HUES6 (cell line): ENCODE results near the gene SPANXN4.

Source experiments
- H3K27ac ChIP-seq: 2 replicates; pipeline ENCODE4 v1.7.0; 2013; ENCODE audit warnings: low read depth, mild to moderate bottlenecking, low read length, inconsistent platforms
- H3K27me3 ChIP-seq: 2 replicates; pipeline ENCODE4 v1.6.1; 2013; ENCODE audit warnings: low read length; ENCODE audit not compliant: control insufficient read depth, insufficient read depth
- H3K36me3 ChIP-seq: 2 replicates; pipeline ENCODE4 v1.6.1; 2013; ENCODE audit warnings: low read length; ENCODE audit not compliant: control insufficient read depth, insufficient read depth
- H3K4me1 ChIP-seq: 2 replicates; pipeline ENCODE4 v1.6.1; 2013; ENCODE audit warnings: low read length; ENCODE audit not compliant: control insufficient read depth, insufficient read depth
- H3K4me3 ChIP-seq: 2 replicates; pipeline ENCODE4 v1.5.1; 2013; ENCODE audit warnings: low read depth, low read length
- H3K9ac ChIP-seq: one replicate; pipeline ENCODE4 v1.6.1; 2013; ENCODE audit warnings: mild to moderate bottlenecking, low read length
- H3K9me3 ChIP-seq: 2 replicates; pipeline ENCODE4 v1.6.1; 2013; ENCODE audit warnings: low read depth, low read length; ENCODE audit not compliant: control insufficient read depth, insufficient read depth

Gene SPANXN4, protein sequence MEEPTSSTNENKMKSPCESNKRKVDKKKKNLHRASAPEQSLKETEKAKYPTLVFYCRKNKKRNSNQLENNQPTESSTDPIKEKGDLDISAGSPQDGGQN

DNA sequence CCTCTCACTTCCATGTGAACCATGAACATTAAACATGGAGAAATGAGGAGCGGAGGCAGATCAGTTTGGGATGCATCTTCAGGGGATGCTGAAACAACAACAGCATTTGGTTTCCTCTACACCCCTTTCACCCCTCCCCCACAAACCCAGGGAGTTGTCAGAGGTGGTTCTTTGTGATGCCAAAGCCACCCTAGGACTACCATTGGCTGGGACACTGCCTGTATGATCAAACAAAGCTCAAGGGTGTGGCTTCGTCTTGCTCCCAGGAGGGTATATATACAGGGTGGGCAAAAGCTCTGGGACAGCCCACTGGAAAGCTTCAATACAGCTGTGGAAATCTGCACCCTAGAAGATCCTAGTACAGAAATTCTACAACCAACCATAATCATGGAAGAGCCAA is at the start of gene SPANXN4:
TSS of gene SPANXN4 (plus strand) at position 301 of the 400 bp plus-strand sequence. CDS start at position 388, 87 bp downstream.
- H3K4me1 ChIP-seq, result no peaks in the 10 kb centered on the region
- no peak within 1 kb of the TSS for H3K4me3 ChIP-seq
- H3K36me3 ChIP-seq, result no peaks in the 10 kb centered on the region
- no peaks in the 10 kb centered on the region for H3K9me3 ChIP-seq
- H3K27me3 ChIP-seq, result no peaks in the 10 kb centered on the region
- no peak within 1 kb of the TSS for H3K9ac ChIP-seq
- no peak within 1 kb of the TSS for H3K27ac ChIP-seq

DNA sequence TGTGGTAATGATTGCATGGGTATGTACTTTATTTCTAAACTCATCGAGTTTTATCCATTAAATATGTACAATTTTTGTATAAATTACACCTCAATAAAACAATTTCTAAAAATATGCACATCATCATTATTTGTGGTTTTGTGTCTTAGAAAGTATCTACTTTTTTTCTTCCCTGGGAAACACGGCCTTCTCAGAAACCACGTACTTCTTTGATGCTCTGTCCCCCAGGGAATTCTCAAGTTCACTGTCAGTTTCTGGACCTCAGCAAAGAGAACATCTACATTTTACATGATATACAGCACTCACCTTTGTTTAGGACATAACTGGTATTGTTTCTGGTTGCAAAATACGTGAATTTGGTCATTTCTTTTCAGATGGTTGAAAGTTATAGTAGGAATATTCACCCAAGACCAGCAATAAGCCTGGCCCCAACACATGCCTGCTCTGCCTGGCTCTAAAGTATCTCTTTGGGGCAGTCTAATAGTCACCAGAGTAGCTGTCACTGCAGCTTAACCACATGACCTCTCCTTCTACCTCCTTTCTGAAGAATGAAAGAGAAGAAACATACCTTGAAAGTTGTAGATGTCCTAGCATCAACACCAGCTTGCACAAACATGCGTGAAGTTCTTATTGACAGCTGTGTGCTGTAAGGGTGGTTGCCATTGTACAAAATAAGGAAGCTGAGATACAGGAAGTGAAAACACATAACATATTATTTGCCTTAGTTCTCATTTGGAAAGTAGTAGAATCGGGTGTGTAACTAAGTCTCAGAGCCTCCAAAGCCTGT is 48.4 kb upstream of the SPANXN4 start:
- Histone ChIP-seq H3K4me3 (no peak overlapping the region), H3K9me3 (no peaks in the 10 kb centered on the region), H3K4me1 (peaks cover 5% of the 10 kb centered on the region), H3K27me3 (no peaks in the 10 kb centered on the region), H3K36me3 (no peaks in the 10 kb centered on the region), H3K9ac (no peak overlapping the region), H3K27ac (no peak overlapping the region)

DNA sequence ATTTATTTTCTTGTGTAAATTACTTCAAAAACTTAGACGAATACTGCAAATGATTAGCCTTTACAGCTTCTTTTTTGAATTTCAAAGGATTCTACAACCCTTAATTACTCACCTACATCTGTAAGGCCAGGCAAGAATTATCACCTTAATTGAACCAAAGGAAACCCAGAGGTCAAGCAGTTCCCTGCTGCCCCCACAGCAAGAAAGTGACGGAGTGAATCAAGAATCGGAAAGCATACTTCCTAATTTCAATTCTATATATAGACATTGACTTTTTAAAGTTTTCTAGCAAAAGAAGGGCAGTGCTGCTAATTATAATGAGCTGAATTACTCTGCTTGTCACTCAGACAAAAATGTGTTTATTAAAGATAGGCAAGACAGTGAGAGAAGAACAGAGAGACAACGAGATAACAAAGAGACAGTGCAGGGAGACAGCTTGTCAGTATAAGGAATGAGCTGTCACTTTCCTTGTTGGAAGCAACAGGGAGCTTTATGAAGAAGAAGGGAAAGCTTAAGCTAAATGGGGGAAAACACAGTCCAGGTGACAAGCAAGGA is 47.5 kb upstream of the SPANXN4 start:
- peaks cover 5% of the 10 kb centered on the region for H3K4me1 ChIP-seq
- H3K27me3 ChIP-seq, result no peaks in the 10 kb centered on the region
- no peaks in the 10 kb centered on the region for H3K9me3 ChIP-seq
- H3K4me3 ChIP-seq, result no peak overlapping the region
- no peak overlapping the region for H3K9ac ChIP-seq
- H3K36me3 ChIP-seq, result no peaks in the 10 kb centered on the region
- no peak overlapping the region for H3K27ac ChIP-seq

DNA sequence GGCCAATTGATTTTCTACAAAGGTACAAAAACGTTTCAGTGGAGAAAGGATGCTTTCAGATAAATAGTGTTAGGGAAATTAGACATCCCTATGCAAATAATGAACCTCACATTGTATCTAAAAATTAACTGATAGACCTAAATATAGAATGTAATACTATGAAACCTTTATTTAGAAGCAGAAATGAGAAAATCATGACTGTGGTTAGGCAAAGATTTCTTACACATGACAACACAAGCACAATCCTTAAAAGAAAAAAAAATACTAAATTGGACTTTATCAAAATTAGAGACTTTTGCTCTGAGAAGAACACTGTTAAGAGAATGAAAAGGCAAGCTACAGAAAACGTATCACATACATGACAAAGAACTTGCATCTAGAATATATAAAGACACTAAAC is 43.0 kb upstream of the SPANXN4 start:
- Histone ChIP-seq H3K36me3 (no peaks in the 10 kb centered on the region), H3K9ac (no peak overlapping the region), H3K9me3 (no peaks in the 10 kb centered on the region), H3K4me1 (peaks cover 5% of the 10 kb centered on the region), H3K4me3 (no peak overlapping the region), H3K27ac (no peak overlapping the region), H3K27me3 (no peaks in the 10 kb centered on the region)

DNA sequence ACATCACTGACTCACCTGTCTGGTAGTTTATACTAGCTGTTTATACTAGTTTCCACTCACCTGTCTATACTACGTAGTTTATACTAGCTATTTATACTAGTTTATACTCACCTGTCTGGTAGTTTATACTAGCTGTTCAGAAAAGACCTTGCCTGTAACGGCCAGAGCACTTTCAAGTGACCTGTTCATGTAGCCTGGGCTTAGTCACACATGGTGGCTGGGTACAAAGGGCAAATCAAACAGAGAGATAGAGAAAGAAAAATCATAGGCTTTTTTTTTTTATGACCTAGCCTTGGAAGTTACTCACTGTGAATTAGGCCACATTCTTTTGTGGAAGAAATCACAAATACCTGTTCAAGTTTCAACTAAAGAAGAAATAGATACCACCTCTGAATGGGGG is 30.7 kb upstream of the SPANXN4 start:
- Histone ChIP-seq H3K4me3 (no peak overlapping the region), H3K9ac (no peak overlapping the region), H3K27ac (no peak overlapping the region), H3K36me3 (no peaks in the 10 kb centered on the region), H3K9me3 (peaks cover 3% of the 10 kb centered on the region), H3K4me1 (no peaks in the 10 kb centered on the region), H3K27me3 (no peaks in the 10 kb centered on the region)

DNA sequence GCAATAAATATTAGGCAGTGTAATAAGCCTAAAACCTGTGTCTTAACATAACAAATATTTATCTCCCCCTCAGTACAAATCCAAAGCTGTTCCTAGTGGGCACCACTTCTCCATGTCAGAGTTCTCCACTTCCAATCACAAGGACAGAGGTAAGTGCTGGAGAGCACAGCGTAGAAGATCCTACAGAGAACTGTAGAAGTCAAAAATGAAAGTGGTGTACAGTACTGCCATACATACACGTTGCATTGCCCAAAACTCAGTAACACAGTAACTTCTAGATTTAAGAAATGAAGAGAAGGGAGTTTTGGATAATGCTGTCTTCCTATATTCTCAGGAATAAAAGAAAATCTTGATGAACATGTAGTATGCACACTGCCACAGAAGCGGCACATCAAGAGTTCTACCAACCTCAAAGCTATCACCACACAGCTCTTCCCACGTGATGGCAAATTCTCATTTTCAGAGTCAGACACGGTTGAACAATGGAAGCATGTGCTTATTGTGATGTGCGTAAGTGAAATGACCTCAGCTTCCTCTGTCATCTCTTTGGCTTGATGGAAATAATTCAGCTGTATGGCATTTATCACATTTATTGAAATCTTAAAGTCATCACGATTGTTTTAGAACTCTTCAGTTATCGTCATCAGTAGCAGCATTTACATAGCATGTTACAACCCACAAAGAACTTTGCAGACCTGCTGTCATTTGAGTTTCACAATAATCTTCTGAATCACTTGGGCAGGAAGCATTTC is 27.1 kb upstream of the SPANXN4 start:
- Histone ChIP-seq H3K4me1 (no peaks in the 10 kb centered on the region), H3K36me3 (no peaks in the 10 kb centered on the region), H3K27ac (no peak overlapping the region), H3K9me3 (peaks cover 3% of the 10 kb centered on the region), H3K9ac (no peak overlapping the region), H3K4me3 (no peak overlapping the region), H3K27me3 (no peaks in the 10 kb centered on the region)

DNA sequence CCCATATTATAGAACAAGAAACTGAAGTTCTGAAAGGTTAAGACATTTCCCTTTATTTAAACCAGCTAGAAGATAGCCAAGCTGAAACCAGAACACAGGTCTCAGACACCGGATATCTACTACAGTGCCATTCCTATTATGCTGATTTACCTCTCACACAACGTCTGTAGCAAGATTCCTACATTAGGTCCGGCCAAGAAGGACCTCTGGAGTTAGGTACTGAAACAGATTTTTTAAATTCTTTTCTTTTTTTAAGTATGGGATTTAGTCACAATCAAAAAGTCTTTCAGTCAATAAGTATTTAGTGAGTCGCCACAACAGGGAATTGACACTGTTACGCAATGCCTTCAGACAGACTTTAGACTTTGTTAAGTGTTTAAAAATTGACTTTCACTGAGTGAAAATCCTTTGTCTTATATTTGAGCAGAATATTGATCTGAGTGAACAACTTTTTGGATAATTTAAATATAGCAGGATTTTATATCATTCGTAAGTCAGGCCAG is 26.5 kb upstream of the SPANXN4 start:
- H3K27me3 ChIP-seq, result no peaks in the 10 kb centered on the region
- H3K36me3 ChIP-seq, result no peaks in the 10 kb centered on the region
- H3K9ac ChIP-seq, result no peak overlapping the region
- H3K27ac ChIP-seq, result no peak overlapping the region
- peaks cover 3% of the 10 kb centered on the region for H3K9me3 ChIP-seq
- H3K4me3 ChIP-seq, result no peak overlapping the region
- no peaks in the 10 kb centered on the region for H3K4me1 ChIP-seq

DNA sequence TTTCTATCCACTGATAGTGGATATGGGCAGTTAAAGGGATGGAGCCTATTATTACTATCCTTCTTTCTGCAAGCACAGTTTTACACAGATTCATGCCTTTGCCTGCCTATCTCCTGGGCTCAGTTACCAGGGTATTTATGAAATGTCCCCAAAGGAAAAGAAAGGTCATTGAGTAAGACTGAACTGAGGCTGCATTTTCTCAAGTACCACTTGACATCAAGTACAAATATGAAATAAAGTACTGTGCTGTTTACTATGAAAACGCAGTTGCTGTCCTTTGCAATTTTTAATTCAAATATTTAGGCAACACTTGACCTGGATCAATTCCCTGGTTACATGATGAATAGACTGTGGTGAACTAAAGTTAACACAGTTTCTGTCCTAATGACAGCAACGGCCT is 23.5 kb upstream of the SPANXN4 start:
- no peaks in the 10 kb centered on the region for H3K4me1 ChIP-seq

DNA sequence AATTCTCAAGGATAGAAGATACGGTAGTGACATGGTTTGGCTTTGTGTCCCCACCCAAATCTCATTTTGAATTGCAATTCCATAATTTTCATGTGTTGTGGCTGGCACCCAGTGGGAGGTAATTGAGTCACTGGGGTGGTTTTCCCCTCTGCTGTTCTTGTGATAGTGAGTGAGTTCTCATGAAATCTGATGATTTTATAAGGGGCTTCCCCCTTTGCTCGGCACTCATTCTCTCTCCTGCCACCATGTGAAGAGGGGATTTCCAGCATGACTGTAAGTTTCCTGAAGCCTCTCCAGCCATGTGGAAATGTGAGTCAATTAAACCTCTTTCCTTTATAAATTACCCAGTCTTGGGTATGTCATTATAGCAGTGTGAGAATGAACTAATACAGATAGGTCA is 8.5 kb upstream of the SPANXN4 start:
- no peaks in the 10 kb centered on the region for H3K36me3 ChIP-seq
- no peak overlapping the region for H3K27ac ChIP-seq
- H3K27me3 ChIP-seq, result no peaks in the 10 kb centered on the region
- H3K4me1 ChIP-seq, result no peaks in the 10 kb centered on the region
- H3K4me3 ChIP-seq, result no peak overlapping the region
- H3K9ac ChIP-seq, result no peak overlapping the region
- no peaks in the 10 kb centered on the region; the same call in 1 of the 2 replicates for H3K9me3 ChIP-seq

More for the DNA sequence above, 23.5 kb upstream of the SPANXN4 start:
- H3K4me3 ChIP-seq, result no peak overlapping the region
- H3K27me3 ChIP-seq, result no peaks in the 10 kb centered on the region
- H3K9me3 ChIP-seq, result no peaks in the 10 kb centered on the region
- no peaks in the 10 kb centered on the region for H3K36me3 ChIP-seq
- no peak overlapping the region for H3K27ac ChIP-seq
- no peak overlapping the region for H3K9ac ChIP-seq

DNA sequence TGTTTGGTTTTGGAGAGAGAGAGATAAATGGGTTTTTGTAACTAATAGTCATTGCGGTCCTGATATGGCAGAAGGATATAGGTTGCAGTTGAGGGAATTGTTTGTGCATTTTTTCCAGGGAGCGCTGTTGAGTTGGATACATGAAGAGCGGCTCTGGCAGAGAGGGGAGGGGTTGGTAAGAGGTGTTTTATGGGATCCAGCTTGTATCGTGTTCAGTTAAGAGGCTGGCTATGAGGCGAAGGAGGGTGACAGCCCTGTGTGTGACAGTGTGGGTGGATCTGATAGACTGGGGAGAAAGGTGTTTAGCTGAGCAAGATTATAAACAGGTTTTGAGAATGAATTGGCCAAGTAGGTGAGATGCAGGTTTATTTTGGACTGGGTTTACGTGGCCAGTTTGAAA is 1.5 kb downstream of the SPANXN4 start:
- H3K4me1 ChIP-seq, result no peaks in the 10 kb centered on the region
- no peaks in the 10 kb centered on the region for H3K27me3 ChIP-seq
- H3K9ac ChIP-seq, result no peak overlapping the region
- H3K36me3 ChIP-seq, result no peaks in the 10 kb centered on the region
- H3K27ac ChIP-seq, result no peak overlapping the region
- no peaks in the 10 kb centered on the region for H3K9me3 ChIP-seq
- H3K4me3 ChIP-seq, result no peak overlapping the region

DNA sequence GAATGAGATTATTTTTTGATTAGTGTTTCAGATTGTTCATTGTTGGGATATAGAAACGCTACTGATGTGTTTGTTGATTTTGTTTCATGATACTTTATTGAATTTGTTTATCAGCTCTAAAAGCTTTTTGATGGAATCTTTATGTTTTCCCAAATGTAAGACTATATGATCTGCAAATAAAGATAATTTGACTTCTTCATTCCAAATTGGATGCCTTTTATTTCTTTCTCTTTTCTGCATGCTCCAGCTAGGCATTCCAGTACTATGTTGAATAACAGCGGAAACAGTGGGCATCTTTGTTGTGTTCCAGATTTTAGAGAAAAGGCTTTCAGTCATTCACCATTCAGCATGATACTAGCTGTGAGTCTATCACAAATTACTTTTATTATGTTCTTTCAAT is 21.8 kb downstream of the SPANXN4 start:
- H3K4me1 ChIP-seq, result no peaks in the 10 kb centered on the region
- peaks cover 10% of the 10 kb centered on the region for H3K9me3 ChIP-seq
- H3K27ac ChIP-seq, result no peak overlapping the region
- no peak overlapping the region for H3K9ac ChIP-seq
- H3K36me3 ChIP-seq, result no peaks in the 10 kb centered on the region
- H3K4me3 ChIP-seq, result no peak overlapping the region
- H3K27me3 ChIP-seq, result no peaks in the 10 kb centered on the region
